GM12878 (cell line): ENCODE measurements around the gene USH2A. TPM values are rescaled to one million over a fixed set of nuclear protein-coding genes. Genes with fewer than 3 reads are reported as not detected.

Source experiments
- ATAC-seq: fragments of 200-7000 bp; cut with Tn5 transposase; 3 replicates; pipeline ENCODE4 v1.9.1; 2020; ENCODE audit warnings: mild to moderate bottlenecking, moderate library complexity
- BruUV-seq: library from RNA; stranded (reverse); fragments of 400-500 nt; replicated peaks from 2 replicates; lab custom pipeline; 2021; lab: Mats Ljungman, UMichigan
- CTCF ChIA-PET: fragments of 300-600 bp; sonication (Branson Sonifier 250); formaldehyde crosslinking; extraction: SDS; loops from one replicate; lab custom pipeline; 2021; ENCODE audit warnings: inconsistent platforms; lab: Yijun Ruan, JAX
- POLR2A ChIA-PET: fragments of 350-600 bp; formaldehyde crosslinking; extraction: SDS; loops from one replicate; lab custom pipeline; 2021; ENCODE audit warnings: inconsistent platforms; lab: Charles Lee
- RAD21 ChIA-PET: fragments of 300-600 bp; sonication (Branson Sonifier 250); formaldehyde crosslinking; loops from one replicate; lab custom pipeline; 2023; ENCODE audit warnings: antibody characterized with exemption; ENCODE audit not compliant: unreplicated experiment; lab: Charles Lee
- SMC1A ChIA-PET: fragments of 300-600 bp; sonication (Branson Sonifier 250); formaldehyde crosslinking; loops from one replicate; lab custom pipeline; 2023; ENCODE audit not compliant: unreplicated experiment, uncharacterized antibody; lab: Charles Lee
- DNase-seq: peaks from one replicate; pipeline ENCODE4 v3.0.0-alpha.2; 2011; ENCODE audit warnings: low read depth, low spot score
- FAIRE-seq: peaks from 3 replicates; lab custom pipeline; 2011; peaks lifted over from hg19 to GRCh38; lab: Jason Lieb, UNC
- H2AFZ ChIP-seq: 2 replicates; pipeline ENCODE4 v1.6.0; 2011; ENCODE audit warnings: low read depth, low read length, control low read depth; ENCODE audit not compliant: control insufficient read depth
- H3K27ac ChIP-seq: 2 replicates; pipeline ENCODE4 v1.5.1; 2011; ENCODE audit warnings: control low read depth; ENCODE audit not compliant: control insufficient read depth, insufficient read depth
- H3K27me3 ChIP-seq, 2 experiments: replicated peaks in 1 of 2; 2 replicates each; pipeline versions ENCODE4 v1.6.0 to v1.6.1; 2011; ENCODE audit warnings: low read length in 1 of 2; ENCODE audit not compliant: control insufficient read depth in 2 of 2, insufficient read depth in 2 of 2
- H3K36me3 ChIP-seq, 2 experiments: 2 replicates each; pipeline ENCODE4 v1.5.1; 2011; ENCODE audit warnings: low read length in 1 of 2; ENCODE audit not compliant: control insufficient read depth in 2 of 2, insufficient read depth in 2 of 2
- H3K4me1 ChIP-seq: 2 replicates; pipeline ENCODE4 v1.6.1; 2011; ENCODE audit warnings: mild to moderate bottlenecking, low read length, moderate library complexity, mixed read lengths; ENCODE audit not compliant: control insufficient read depth, insufficient read depth
- H3K4me2 ChIP-seq: 2 replicates; pipeline ENCODE4 v1.6.0; 2011; ENCODE audit warnings: control low read depth; ENCODE audit not compliant: control insufficient read depth, insufficient read depth
- H3K4me3 ChIP-seq: fragments of 200-600 bp; sonication (generic); 2 replicates; pipeline ENCODE4 v1.5.1; 2016
- H3K79me2 ChIP-seq: 2 replicates; pipeline ENCODE4 v1.6.0; 2011; ENCODE audit warnings: low read length; ENCODE audit not compliant: control insufficient read depth, insufficient read depth
- H3K9ac ChIP-seq: 2 replicates; pipeline ENCODE4 v1.8.0; 2011; ENCODE audit warnings: low read length, control low read depth, mixed read lengths; ENCODE audit not compliant: control insufficient read depth, insufficient read depth
- H3K9me3 ChIP-seq: replicated peaks from 3 replicates; pipeline ENCODE4 v1.5.1; 2011; ENCODE audit warnings: mild to moderate bottlenecking, low read length; ENCODE audit not compliant: control insufficient read depth, insufficient read depth
- H4K20me1 ChIP-seq: 2 replicates; pipeline ENCODE4 v1.6.0; 2011; ENCODE audit not compliant: control insufficient read depth, insufficient read depth
- CBX5 ChIP-seq: sonication (generic); IDR thresholded peaks from 2 replicates; pipeline ENCODE4 v1.6.1; 2016; ENCODE audit warnings: low read depth, moderate library complexity, mild to moderate bottlenecking, inconsistent platforms
- MEF2A ChIP-seq: IDR thresholded peaks from 2 replicates; pipeline ENCODE4 v1.6.1; 2011; ENCODE audit warnings: low read depth, mild to moderate bottlenecking, low read length, moderate library complexity; ENCODE audit not compliant: insufficient read depth
- NFYB ChIP-seq: IDR thresholded peaks from 2 replicates; pipeline ENCODE4 v1.6.1; 2011; ENCODE audit warnings: low read depth, mild to moderate bottlenecking, low read length, improper control_type of control experiment, moderate library complexity; ENCODE audit not compliant: insufficient read depth
- ZNF384 ChIP-seq: IDR thresholded peaks from 2 replicates; pipeline ENCODE4 v1.6.1; 2012; ENCODE audit warnings: low read depth, mild to moderate bottlenecking, low read length, improper control_type of control experiment, borderline replicate concordance
- WGBS: methylation state at CpG from one replicate; pipeline ENCODE4 v1.1.6; 2016; ENCODE audit warnings: low lambda C conversion rate; ENCODE audit not compliant: insufficient replicate concordance, insufficient coverage; ENCODE audit errors: missing lambda C conversion rate; 5-methylcytosine and 5-hydroxymethylcytosine counted together
- in situ Hi-C: fragments of 300-500 bp; cut with MboI; formaldehyde crosslinking; loops from 9 replicates; pipeline ENCODE4 v1.14.3; 2018; ENCODE audit warnings: mixed read lengths
- intact Hi-C: fragments of 100-400 bp; cut with micrococcal nuclease; formaldehyde crosslinking; loops from one replicate; pipeline ENCODE4 v1.14.2; 2022; ENCODE audit not compliant: unreplicated experiment
- polyA plus RNA-seq, 11 experiments: library from polyadenylated mRNA; depleted of rRNA in 4 of 11; unstranded in 6 of 11; stranded (reverse) in 5 of 11; fragments of >200 nt; fragmentation: Nextera tagmentation in 4 of 11; fragmentation: Illumina TruSeq in 1 of 11; extraction: Ambion mirVana in 4 of 11; extraction: Trizol in 1 of 11; gene quantifications; 1 replicate in 1 of 11; 2 replicates in 10 of 11; pipeline versions ENCODE4 v1.2.1 to v1.2.3, GENCODE V29; 2011 to 2016; ENCODE audit warnings: inconsistent platforms in 2 of 11, missing spikeins in 2 of 11, low read depth in 1 of 11
- total RNA-seq, 4 experiments: library from RNA; depleted of rRNA in 3 of 4; stranded (reverse); fragments of >200 nt in 3 of 4; fragmentation: Illumina TruSeq in 1 of 4; extraction: Trizol in 1 of 4; gene quantifications; 2 replicates each; pipeline versions ENCODE4 v1.2.1 to v1.2.3, GENCODE V29; 2013 to 2021
- TF ChIP-seq, protein P1 (sequence below): fragments of 450-650 bp; formaldehyde crosslinking; IDR thresholded peaks from 2 replicates; pipeline ENCODE4 v1.4.0; 2020; ENCODE audit warnings: mild to moderate bottlenecking, moderate library complexity
- TF ChIP-seq, protein P2 (sequence below): fragments of 450-650 bp; IDR thresholded peaks from 2 replicates; pipeline ENCODE4 v1.6.1; 2017; ENCODE audit warnings: mild to moderate bottlenecking, moderate library complexity
- TF ChIP-seq, protein P3 (sequence below): fragments of 150-350 bp; IDR thresholded peaks from 2 replicates; pipeline ENCODE4 v1.6.1; 2014; ENCODE audit warnings: mild to moderate bottlenecking, low read depth, low read length
- TF ChIP-seq, protein P4 (sequence below): IDR thresholded peaks from 2 replicates; pipeline ENCODE4 v1.6.1; 2012; ENCODE audit warnings: mild to moderate bottlenecking, low read depth, low read length

USH2A gene
- total and polyA plus RNA-seq, 10 of the 15 experiments (the other 5 are each of a cell fraction or from before 2014, with no cell fraction given), result under 0.01 to 0.20 (median 0.01) TPM; not detected in 2

DNA sequence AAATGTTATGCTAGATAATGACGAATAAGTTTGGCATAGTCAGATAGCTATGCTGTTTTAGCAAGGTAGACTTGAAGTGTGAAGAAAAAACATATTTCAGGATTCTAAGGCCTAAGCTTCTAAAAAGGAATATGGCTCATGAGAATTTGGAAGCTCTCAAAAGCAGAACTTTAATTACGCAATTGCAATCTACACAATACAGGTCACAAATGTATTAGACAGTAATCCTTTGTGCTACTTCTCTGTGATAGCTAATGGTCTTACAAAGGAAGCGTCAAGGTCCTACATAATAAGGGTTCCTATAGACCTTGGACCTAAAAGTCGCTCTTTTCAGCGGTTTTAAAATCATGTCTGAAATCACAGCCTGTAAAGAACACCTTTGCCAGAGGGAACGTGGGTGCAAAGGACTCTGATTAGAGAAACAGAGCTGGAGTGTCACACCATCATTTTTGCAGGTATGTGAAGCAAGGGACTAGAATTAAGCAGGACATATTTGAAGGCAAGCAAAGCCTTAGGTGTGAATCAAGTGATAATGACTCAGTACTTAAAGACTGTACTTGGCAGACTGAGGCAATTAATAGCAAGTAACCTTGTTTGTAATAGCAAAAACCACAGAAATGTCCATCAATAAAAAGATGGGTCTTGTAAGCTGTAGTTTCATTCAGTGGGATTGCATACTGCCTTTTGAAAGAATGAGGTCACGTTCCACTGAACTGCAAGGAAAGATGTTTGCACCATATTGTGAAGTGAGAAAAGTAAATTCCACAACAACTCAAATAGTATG, 436.0 kb downstream of the USH2A start:
- 9% methylated on average over 7 of the region's 7 CpGs for WGBS
- in situ Hi-C loops, result no loop called here

More for the DNA sequence above, 436.0 kb downstream of the USH2A start:
- POLR2A ChIA-PET, result no interaction called here
- FAIRE-seq (no peak), ATAC-seq (no peak), DNase-seq (no peak)
- no peak overlapping the region for H3K27ac ChIP-seq
- intact Hi-C loops, result no loop called here
- H3K27me3 ChIP-seq, result no peaks in the 10 kb centered on the region; a peak in 1 of 4 replicates
- RAD21 ChIA-PET, result interaction anchor here (1.1 to 1.2 kb wide), 3 partner anchors 14 to 234 kb away, joined by 3 to 4 read pairs (median 3); no protein-coding TSS in a partner anchor
- TF ChIP-seq, protein P1, sequence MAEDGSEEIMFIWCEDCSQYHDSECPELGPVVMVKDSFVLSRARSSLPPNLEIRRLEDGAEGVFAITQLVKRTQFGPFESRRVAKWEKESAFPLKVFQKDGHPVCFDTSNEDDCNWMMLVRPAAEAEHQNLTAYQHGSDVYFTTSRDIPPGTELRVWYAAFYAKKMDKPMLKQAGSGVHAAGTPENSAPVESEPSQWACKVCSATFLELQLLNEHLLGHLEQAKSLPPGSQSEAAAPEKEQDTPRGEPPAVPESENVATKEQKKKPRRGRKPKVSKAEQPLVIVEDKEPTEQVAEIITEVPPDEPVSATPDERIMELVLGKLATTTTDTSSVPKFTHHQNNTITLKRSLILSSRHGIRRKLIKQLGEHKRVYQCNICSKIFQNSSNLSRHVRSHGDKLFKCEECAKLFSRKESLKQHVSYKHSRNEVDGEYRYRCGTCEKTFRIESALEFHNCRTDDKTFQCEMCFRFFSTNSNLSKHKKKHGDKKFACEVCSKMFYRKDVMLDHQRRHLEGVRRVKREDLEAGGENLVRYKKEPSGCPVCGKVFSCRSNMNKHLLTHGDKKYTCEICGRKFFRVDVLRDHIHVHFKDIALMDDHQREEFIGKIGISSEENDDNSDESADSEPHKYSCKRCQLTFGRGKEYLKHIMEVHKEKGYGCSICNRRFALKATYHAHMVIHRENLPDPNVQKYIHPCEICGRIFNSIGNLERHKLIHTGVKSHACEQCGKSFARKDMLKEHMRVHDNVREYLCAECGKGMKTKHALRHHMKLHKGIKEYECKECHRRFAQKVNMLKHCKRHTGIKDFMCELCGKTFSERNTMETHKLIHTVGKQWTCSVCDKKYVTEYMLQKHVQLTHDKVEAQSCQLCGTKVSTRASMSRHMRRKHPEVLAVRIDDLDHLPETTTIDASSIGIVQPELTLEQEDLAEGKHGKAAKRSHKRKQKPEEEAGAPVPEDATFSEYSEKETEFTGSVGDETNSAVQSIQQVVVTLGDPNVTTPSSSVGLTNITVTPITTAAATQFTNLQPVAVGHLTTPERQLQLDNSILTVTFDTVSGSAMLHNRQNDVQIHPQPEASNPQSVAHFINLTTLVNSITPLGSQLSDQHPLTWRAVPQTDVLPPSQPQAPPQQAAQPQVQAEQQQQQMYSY, result no peak
- TF ChIP-seq, protein P2, sequence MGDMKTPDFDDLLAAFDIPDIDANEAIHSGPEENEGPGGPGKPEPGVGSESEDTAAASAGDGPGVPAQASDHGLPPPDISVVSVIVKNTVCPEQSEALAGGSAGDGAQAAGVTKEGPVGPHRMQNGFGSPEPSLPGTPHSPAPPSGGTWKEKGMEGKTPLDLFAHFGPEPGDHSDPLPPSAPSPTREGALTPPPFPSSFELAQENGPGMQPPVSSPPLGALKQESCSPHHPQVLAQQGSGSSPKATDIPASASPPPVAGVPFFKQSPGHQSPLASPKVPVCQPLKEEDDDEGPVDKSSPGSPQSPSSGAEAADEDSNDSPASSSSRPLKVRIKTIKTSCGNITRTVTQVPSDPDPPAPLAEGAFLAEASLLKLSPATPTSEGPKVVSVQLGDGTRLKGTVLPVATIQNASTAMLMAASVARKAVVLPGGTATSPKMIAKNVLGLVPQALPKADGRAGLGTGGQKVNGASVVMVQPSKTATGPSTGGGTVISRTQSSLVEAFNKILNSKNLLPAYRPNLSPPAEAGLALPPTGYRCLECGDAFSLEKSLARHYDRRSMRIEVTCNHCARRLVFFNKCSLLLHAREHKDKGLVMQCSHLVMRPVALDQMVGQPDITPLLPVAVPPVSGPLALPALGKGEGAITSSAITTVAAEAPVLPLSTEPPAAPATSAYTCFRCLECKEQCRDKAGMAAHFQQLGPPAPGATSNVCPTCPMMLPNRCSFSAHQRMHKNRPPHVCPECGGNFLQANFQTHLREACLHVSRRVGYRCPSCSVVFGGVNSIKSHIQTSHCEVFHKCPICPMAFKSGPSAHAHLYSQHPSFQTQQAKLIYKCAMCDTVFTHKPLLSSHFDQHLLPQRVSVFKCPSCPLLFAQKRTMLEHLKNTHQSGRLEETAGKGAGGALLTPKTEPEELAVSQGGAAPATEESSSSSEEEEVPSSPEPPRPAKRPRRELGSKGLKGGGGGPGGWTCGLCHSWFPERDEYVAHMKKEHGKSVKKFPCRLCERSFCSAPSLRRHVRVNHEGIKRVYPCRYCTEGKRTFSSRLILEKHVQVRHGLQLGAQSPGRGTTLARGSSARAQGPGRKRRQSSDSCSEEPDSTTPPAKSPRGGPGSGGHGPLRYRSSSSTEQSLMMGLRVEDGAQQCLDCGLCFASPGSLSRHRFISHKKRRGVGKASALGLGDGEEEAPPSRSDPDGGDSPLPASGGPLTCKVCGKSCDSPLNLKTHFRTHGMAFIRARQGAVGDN, result no peak
- TF ChIP-seq MEF2A (no peak), CBX5 (no peak), NFYB (no peak), ZNF384 (no peak)
- TF ChIP-seq, protein P3, sequence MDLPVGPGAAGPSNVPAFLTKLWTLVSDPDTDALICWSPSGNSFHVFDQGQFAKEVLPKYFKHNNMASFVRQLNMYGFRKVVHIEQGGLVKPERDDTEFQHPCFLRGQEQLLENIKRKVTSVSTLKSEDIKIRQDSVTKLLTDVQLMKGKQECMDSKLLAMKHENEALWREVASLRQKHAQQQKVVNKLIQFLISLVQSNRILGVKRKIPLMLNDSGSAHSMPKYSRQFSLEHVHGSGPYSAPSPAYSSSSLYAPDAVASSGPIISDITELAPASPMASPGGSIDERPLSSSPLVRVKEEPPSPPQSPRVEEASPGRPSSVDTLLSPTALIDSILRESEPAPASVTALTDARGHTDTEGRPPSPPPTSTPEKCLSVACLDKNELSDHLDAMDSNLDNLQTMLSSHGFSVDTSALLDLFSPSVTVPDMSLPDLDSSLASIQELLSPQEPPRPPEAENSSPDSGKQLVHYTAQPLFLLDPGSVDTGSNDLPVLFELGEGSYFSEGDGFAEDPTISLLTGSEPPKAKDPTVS, result no peak
- TF ChIP-seq, protein P4, sequence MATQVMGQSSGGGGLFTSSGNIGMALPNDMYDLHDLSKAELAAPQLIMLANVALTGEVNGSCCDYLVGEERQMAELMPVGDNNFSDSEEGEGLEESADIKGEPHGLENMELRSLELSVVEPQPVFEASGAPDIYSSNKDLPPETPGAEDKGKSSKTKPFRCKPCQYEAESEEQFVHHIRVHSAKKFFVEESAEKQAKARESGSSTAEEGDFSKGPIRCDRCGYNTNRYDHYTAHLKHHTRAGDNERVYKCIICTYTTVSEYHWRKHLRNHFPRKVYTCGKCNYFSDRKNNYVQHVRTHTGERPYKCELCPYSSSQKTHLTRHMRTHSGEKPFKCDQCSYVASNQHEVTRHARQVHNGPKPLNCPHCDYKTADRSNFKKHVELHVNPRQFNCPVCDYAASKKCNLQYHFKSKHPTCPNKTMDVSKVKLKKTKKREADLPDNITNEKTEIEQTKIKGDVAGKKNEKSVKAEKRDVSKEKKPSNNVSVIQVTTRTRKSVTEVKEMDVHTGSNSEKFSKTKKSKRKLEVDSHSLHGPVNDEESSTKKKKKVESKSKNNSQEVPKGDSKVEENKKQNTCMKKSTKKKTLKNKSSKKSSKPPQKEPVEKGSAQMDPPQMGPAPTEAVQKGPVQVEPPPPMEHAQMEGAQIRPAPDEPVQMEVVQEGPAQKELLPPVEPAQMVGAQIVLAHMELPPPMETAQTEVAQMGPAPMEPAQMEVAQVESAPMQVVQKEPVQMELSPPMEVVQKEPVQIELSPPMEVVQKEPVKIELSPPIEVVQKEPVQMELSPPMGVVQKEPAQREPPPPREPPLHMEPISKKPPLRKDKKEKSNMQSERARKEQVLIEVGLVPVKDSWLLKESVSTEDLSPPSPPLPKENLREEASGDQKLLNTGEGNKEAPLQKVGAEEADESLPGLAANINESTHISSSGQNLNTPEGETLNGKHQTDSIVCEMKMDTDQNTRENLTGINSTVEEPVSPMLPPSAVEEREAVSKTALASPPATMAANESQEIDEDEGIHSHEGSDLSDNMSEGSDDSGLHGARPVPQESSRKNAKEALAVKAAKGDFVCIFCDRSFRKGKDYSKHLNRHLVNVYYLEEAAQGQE, result no peak
- CTCF ChIA-PET, result interaction anchor here (0.5 to 2.7 kb wide), 4 partner anchors 9 to 234 kb away, joined by 3 to 14 read pairs (median 3); no protein-coding TSS in a partner anchor
- SMC1A ChIA-PET, result interaction anchor here (0.9 to 3.2 kb wide), 6 partner anchors 12 to 323 kb away, joined by 3 to 16 read pairs (median 6); no protein-coding TSS in a partner anchor
- no peaks in the 10 kb centered on the region for H3K79me2 ChIP-seq
- H3K4me3 ChIP-seq, result no peak overlapping the region
- no peaks in the 10 kb centered on the region for H3K4me1 ChIP-seq
- no peaks in the 10 kb centered on the region for H3K36me3 ChIP-seq
- no peak overlapping the region for H2AFZ ChIP-seq
- BruUV-seq, result no TSS peak
- H4K20me1 ChIP-seq, result no peaks in the 10 kb centered on the region
- H3K9me3 ChIP-seq, result no peaks in the 10 kb centered on the region
- no peak overlapping the region for H3K4me2 ChIP-seq
- H3K9ac ChIP-seq, result no peak overlapping the region
